ENCODE measurements around the gene BRD9. TPM values are rescaled to one million over a fixed set of nuclear protein-coding genes. Genes with fewer than 3 reads are reported as not detected.

BRD9 gene
- total RNA-seq, 4 donors from 2014 or later: 19.6 to 29.9 (median 25.2) TPM

DNA sequence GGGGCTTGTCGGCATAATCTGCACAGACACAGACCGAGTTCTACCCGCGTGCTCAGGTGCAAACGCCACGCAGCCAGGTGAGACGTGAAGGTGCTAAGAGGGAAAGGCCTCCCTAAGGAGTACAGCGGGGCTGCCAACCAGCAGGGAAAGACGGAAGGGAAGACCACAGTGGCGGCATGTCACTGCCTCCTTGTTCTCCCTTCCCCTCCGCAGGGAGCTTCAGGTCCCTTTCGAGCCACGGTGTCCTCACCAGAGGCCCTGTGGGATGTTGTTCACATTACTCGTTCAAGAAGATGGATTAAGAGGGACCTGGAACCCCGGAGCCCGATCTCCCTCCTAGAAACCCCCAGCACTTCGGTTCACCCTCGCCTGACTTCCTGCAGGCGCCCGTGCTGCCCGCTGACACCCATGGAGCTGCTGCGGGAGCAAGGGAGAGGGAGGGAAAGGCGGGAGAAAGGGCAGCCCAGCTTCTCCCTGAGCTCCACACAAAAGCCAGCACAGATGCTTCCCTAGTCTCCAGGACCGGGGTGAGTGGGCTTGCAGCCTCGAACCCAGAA lies 686 bp downstream of the BRD9 start:
- peak; percentile 12 to 27 for DNase-seq
- Histone ChIP-seq H3K36me3 (peaks cover 14 to 26% of the 10 kb centered on the region in 2 donors), H3K4me3 (replicated peaks in 1 of 3) (peak overlapping the region; percentile 65 to 95 (median 76)), H3K27me3 (no peaks in the 10 kb centered on the region), H3K27ac (peak overlapping the region in 2 of 3 donors; percentile 60 to 74), H3K9me3 (no peaks in the 10 kb centered on the region), H3K4me1 (peaks cover 13 to 15% of the 10 kb centered on the region in 2 donors)
- intact Hi-C loops (cut with DNase I): no loop called here
- WGBS, 2 donors: 18 to 25% methylated on average over 18 to 22 of the region's 25 CpGs
- TF ChIP-seq POLR2A (IDR thresholded peaks at IDR 0.05): no peak
- TF ChIP-seq, protein P1, sequence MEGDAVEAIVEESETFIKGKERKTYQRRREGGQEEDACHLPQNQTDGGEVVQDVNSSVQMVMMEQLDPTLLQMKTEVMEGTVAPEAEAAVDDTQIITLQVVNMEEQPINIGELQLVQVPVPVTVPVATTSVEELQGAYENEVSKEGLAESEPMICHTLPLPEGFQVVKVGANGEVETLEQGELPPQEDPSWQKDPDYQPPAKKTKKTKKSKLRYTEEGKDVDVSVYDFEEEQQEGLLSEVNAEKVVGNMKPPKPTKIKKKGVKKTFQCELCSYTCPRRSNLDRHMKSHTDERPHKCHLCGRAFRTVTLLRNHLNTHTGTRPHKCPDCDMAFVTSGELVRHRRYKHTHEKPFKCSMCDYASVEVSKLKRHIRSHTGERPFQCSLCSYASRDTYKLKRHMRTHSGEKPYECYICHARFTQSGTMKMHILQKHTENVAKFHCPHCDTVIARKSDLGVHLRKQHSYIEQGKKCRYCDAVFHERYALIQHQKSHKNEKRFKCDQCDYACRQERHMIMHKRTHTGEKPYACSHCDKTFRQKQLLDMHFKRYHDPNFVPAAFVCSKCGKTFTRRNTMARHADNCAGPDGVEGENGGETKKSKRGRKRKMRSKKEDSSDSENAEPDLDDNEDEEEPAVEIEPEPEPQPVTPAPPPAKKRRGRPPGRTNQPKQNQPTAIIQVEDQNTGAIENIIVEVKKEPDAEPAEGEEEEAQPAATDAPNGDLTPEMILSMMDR (IDR thresholded peaks at IDR 0.05): no peak

DNA sequence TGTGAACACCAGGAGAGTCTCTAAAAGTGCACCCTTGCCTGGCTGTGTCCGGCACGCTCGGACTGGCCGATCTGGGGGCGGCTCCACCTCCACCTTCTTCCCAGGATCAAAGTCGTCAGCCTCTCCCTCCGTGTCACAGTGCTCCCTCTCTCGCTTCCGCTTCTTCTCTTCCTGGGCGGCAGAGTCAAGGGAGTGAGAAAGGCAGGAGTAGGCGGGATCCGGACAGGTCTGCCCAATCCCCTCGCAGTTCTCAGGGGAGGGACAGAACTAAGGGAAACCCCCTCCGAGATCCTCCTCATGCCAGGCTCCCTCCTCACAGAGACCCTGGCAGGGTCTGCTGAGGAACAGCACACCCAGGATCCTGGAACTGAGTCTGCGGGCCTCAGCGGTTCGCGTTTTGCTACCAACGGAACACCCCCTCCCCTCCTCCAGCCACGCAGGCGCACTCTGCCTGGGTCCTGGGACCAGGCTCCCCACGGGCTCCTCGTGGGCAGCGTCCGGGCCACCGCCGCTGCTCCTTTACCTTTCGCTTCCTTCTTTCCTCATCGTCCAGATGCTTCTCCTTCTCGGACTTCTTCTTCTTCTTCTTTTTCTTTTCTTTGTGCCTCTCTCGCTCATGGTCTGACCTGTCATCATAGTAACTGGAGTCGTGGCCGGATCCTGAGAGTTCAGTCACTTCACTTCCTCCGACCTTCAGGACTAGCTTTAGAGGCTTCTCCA lies 1.3 kb downstream of the BRD9 start:
- no peak for TF ChIP-seq POLR2A (IDR thresholded peaks at IDR 0.05)
- TF ChIP-seq, protein P1 (IDR thresholded peaks at IDR 0.05): no peak
- DNase-seq: no peak
- Histone ChIP-seq H3K27me3 (no peaks in the 10 kb centered on the region), H3K36me3 (peaks cover 20 to 32% of the 10 kb centered on the region in 2 donors), H3K9me3 (no peaks in the 10 kb centered on the region), H3K27ac (no peak overlapping the region), H3K4me1 (peaks cover 13 to 15% of the 10 kb centered on the region in 2 donors), H3K4me3 (replicated peaks in 1 of 3) (peak overlapping the region in 1 of 3 donors; percentile 95)
- intact Hi-C loops (cut with DNase I): no loop called here
- WGBS, 2 donors: 88 to 89% methylated on average over 34 of the region's 34 CpGs

DNA sequence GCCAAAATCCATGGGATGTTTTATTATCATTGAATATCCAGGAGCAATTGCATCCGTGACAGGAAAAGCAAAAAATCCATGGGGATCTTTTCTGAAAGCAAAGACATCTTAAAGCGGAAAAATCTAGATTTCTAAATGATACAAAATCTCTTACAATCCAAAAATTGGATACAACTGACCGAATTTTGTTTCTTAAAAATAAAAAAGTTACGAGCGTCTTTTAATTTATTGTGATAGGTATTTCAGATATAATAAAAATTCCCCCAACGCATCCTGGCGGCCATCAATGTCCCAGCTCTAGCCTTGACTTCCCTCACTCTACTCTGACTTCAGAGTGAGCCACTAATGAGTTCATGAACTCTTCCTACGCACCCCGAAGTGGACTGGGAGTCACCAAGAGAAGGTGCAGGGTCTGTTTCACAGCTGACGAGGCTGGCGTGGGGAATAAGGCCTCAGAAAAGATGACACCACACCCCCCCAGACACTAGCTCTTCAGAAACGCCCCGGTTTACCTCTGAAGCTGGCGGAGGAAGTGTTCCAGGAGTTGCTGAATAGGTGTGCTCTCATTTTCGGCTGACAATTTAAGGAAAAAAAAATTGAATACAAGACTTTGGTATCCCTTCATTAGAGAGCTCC lies 3.4 kb downstream of the BRD9 start:
- whole genome bisulfite sequencing, 2 donors: 95 to 98% methylated on average over 15 of the region's 15 CpGs

DNA sequence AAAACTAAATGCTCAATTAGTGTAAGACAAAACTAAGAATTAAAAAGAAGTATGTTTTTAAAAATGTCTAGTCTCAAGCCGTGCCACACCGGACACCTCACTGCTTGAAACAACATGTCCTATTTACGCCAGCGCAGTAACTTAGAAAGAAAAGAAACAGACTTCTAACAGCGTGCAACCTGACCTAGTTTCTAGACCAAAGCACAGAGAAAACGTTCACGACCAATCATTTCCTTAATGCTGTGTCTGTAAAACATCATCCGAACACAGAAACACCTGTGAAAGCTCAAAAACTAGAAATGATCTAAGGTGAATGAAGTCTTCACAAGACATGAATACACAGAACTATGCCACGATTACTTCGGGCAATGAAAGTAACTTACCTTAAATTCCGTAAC lies 4.0 kb downstream of the BRD9 start:
- no peak overlapping the region for H3K27ac ChIP-seq
- H3K4me1 ChIP-seq: peaks cover 13 to 15% of the 10 kb centered on the region in 2 donors
- peaks cover 36 to 54% of the 10 kb centered on the region in 2 donors for H3K36me3 ChIP-seq
- no peaks in the 10 kb centered on the region for H3K9me3 ChIP-seq
- no peak overlapping the region for H3K4me3 ChIP-seq (replicated peaks in 1 of 3)
- WGBS, 2 donors: 94 to 96% methylated on average over 11 of the region's 11 CpGs
- no peak for TF ChIP-seq POLR2A (IDR thresholded peaks at IDR 0.05)
- TF ChIP-seq, protein P1 (IDR thresholded peaks at IDR 0.05): no peak
- DNase-seq: no peak
- no peaks in the 10 kb centered on the region for H3K27me3 ChIP-seq
- intact Hi-C loops (cut with DNase I): no loop called here

More for the DNA sequence above, 3.4 kb downstream of the BRD9 start:
- peaks cover 13 to 15% of the 10 kb centered on the region in 2 donors for H3K4me1 ChIP-seq
- H3K36me3 ChIP-seq: peaks cover 32 to 48% of the 10 kb centered on the region in 2 donors
- TF ChIP-seq POLR2A (IDR thresholded peaks at IDR 0.05): no peak
- TF ChIP-seq, protein P1 (IDR thresholded peaks at IDR 0.05): no peak
- no peak overlapping the region for H3K27ac ChIP-seq
- no peaks in the 10 kb centered on the region for H3K27me3 ChIP-seq
- no peaks in the 10 kb centered on the region for H3K9me3 ChIP-seq
- intact Hi-C loops (cut with DNase I): no loop called here
- DNase-seq: no peak
- no peak overlapping the region for H3K4me3 ChIP-seq (replicated peaks in 1 of 3)

All from thyroid gland (tissue), 4 donors.